Erythroblast (primary cell): ENCODE results near the gene EPB41L4B.

Experiments used
- GATA1 ChIP-seq: IDR thresholded peaks from 2 replicates; pipeline ENCODE4 v1.6.1; 2011; ENCODE audit warnings: low read depth, mild to moderate bottlenecking, control low read depth, low read length, moderate library complexity
- POLR2A ChIP-seq: IDR thresholded peaks from 2 replicates; pipeline ENCODE4 v1.6.1; 2011; ENCODE audit warnings: mild to moderate bottlenecking, low read length

DNA sequence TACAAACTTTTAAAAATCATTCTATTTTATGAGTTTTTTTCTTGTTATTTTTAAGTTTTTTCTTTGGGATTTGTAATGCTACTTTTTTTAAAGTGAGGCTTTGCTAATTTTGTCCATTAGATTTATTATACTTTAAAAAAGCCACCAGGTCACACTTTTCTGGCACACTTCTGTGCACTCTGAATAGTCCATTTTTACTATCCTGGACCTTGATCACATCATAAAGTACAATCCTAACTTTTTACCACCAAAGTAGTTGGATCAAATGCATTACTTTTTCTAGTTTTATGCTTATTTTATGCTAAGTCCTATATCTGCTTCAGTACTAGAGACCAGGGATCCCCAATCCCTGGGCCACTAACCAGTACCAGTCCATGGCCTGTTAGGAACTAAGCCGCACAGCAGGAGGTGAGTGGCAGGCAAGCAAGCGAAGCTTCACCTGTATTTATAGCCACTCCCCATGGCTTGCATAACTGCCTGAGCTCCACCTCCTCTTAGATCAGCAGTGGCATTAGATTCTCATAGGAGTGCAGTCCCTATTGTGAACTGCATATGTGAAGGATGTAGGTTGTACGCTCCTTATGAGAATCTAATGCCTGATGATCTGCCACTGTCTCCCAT is 169.8 kb downstream of the EPB41L4B start:
- no peak for TF ChIP-seq POLR2A
- TF ChIP-seq GATA1: no peak
